Measurements from ENCODE around the gene XYLB. TPM values are rescaled to one million over a fixed set of nuclear protein-coding genes. Genes with fewer than 3 reads are reported as not detected.
"Not testable (repeated sequence)": the region's sequence is repeated elsewhere in the genome, so short reads cannot be mapped to it uniquely, and the experiment has no call there.

XYLB gene
- polyA plus RNA-seq (2012; ENCODE audit: missing spikeins) = 3.8 TPM

- TF ChIP-seq POLR2A (IDR thresholded peaks at IDR 0.05; ENCODE audit: low read depth, low read length) (peak; percentile 64; the same call in 1 of the 2 replicates), TAF1 (IDR thresholded peaks at IDR 0.05; ENCODE audit: borderline replicate concordance, low read depth, low read length) (no peak), POLR2AphosphoS5 (IDR thresholded peaks at IDR 0.05; ENCODE audit: low read depth, low read length) (peak; percentile 52; the same call in 1 of the 2 replicates)
- peak; percentile 97 for FAIRE-seq
Observed at GRCh38 chr3:38346587-38347410, at the start of gene XYLB. Gene XYLB, plus strand, starts transcription at chr3:38346785. Its CDS starts 84 bp downstream, at chr3:38346869.

GRCh38 chr3:38297053-38297452 lies 49.5 kb upstream of the XYLB start:
- not testable (repeated sequence) for DNase-seq (ENCODE audit: insufficient read length); FAIRE-seq

More at GRCh38 chr3:38346587-38347410, at the start of gene XYLB:
- peak; percentile 90 for DNase-seq (ENCODE audit: insufficient read length)

GRCh38 chr3:38297537-38297936 lies 49.0 kb upstream of the XYLB start:
- DNase-seq (ENCODE audit: insufficient read length) (no peak), FAIRE-seq (no peak)
- TF ChIP-seq TAF1 (IDR thresholded peaks at IDR 0.05; ENCODE audit: borderline replicate concordance, low read depth, low read length) (no peak), POLR2AphosphoS5 (IDR thresholded peaks at IDR 0.05; ENCODE audit: low read depth, low read length) (no peak), POLR2A (IDR thresholded peaks at IDR 0.05; ENCODE audit: low read depth, low read length) (no peak)

- no peak for FAIRE-seq
- TF ChIP-seq TAF1 (IDR thresholded peaks at IDR 0.05; ENCODE audit: borderline replicate concordance, low read depth, low read length) (no peak), POLR2AphosphoS5 (IDR thresholded peaks at IDR 0.05; ENCODE audit: low read depth, low read length) (no peak), POLR2A (IDR thresholded peaks at IDR 0.05; ENCODE audit: low read depth, low read length) (no peak)
Observed at GRCh38 chr3:38297947-38298711, 48.5 kb upstream of the XYLB start.

GRCh38 chr3:38306941-38307340 lies 39.6 kb upstream of the XYLB start:
- DNase-seq (ENCODE audit: insufficient read length) = no peak
- no peak for FAIRE-seq
- TF ChIP-seq POLR2A (IDR thresholded peaks at IDR 0.05; ENCODE audit: low read depth, low read length) (no peak), TAF1 (IDR thresholded peaks at IDR 0.05; ENCODE audit: borderline replicate concordance, low read depth, low read length) (no peak), POLR2AphosphoS5 (IDR thresholded peaks at IDR 0.05; ENCODE audit: low read depth, low read length) (no peak)

More at GRCh38 chr3:38297947-38298711, 48.5 kb upstream of the XYLB start:
- DNase-seq (ENCODE audit: insufficient read length) = no peak

- DNase-seq (ENCODE audit: insufficient read length) (no peak), FAIRE-seq (no peak)
- TF ChIP-seq TAF1 (IDR thresholded peaks at IDR 0.05; ENCODE audit: borderline replicate concordance, low read depth, low read length) (no peak), POLR2A (IDR thresholded peaks at IDR 0.05; ENCODE audit: low read depth, low read length) (no peak)
Observed at GRCh38 chr3:38307599-38307998, 39.0 kb upstream of the XYLB start.

- no peak for TF ChIP-seq TAF1 (IDR thresholded peaks at IDR 0.05; ENCODE audit: borderline replicate concordance, low read depth, low read length)
- TF ChIP-seq POLR2AphosphoS5 (IDR thresholded peaks at IDR 0.05; ENCODE audit: low read depth, low read length) = no peak
- no peak for TF ChIP-seq POLR2A (IDR thresholded peaks at IDR 0.05; ENCODE audit: low read depth, low read length)
- FAIRE-seq (no peak), DNase-seq (ENCODE audit: insufficient read length) (no peak)
Observed at GRCh38 chr3:38308456-38308855, 38.1 kb upstream of the XYLB start.

GRCh38 chr3:38311476-38311875 lies 35.1 kb upstream of the XYLB start:
- TF ChIP-seq TAF1 (IDR thresholded peaks at IDR 0.05; ENCODE audit: borderline replicate concordance, low read depth, low read length) = no peak
- TF ChIP-seq POLR2AphosphoS5 (IDR thresholded peaks at IDR 0.05; ENCODE audit: low read depth, low read length) = no peak
- no peak for TF ChIP-seq POLR2A (IDR thresholded peaks at IDR 0.05; ENCODE audit: low read depth, low read length)
- FAIRE-seq (no peak), DNase-seq (ENCODE audit: insufficient read length) (no peak)

- no peak for FAIRE-seq
- no peak for DNase-seq (ENCODE audit: insufficient read length)
- TF ChIP-seq TAF1 (IDR thresholded peaks at IDR 0.05; ENCODE audit: borderline replicate concordance, low read depth, low read length) (no peak), POLR2A (IDR thresholded peaks at IDR 0.05; ENCODE audit: low read depth, low read length) (no peak), POLR2AphosphoS5 (IDR thresholded peaks at IDR 0.05; ENCODE audit: low read depth, low read length) (no peak)
Observed at GRCh38 chr3:38311941-38312340, 34.6 kb upstream of the XYLB start.

GRCh38 chr3:38312356-38312755 lies 34.2 kb upstream of the XYLB start:
- TF ChIP-seq TAF1 (IDR thresholded peaks at IDR 0.05; ENCODE audit: borderline replicate concordance, low read depth, low read length) = no peak
- TF ChIP-seq POLR2A (IDR thresholded peaks at IDR 0.05; ENCODE audit: low read depth, low read length) = no peak
- no peak for TF ChIP-seq POLR2AphosphoS5 (IDR thresholded peaks at IDR 0.05; ENCODE audit: low read depth, low read length)
- DNase-seq (ENCODE audit: insufficient read length) (no peak), FAIRE-seq (no peak)

- FAIRE-seq = no peak
- no peak for TF ChIP-seq POLR2AphosphoS5 (IDR thresholded peaks at IDR 0.05; ENCODE audit: low read depth, low read length)
- TF ChIP-seq POLR2A (IDR thresholded peaks at IDR 0.05; ENCODE audit: low read depth, low read length) = no peak
- no peak for TF ChIP-seq TAF1 (IDR thresholded peaks at IDR 0.05; ENCODE audit: borderline replicate concordance, low read depth, low read length)
- DNase-seq (ENCODE audit: insufficient read length) = no peak
Observed at GRCh38 chr3:38313263-38313662, 33.3 kb upstream of the XYLB start.

GRCh38 chr3:38313695-38314094 lies 32.9 kb upstream of the XYLB start:
- no peak for FAIRE-seq
- no peak for TF ChIP-seq POLR2A (IDR thresholded peaks at IDR 0.05; ENCODE audit: low read depth, low read length)
- TF ChIP-seq TAF1 (IDR thresholded peaks at IDR 0.05; ENCODE audit: borderline replicate concordance, low read depth, low read length) = no peak
- no peak for TF ChIP-seq POLR2AphosphoS5 (IDR thresholded peaks at IDR 0.05; ENCODE audit: low read depth, low read length)
- no peak for DNase-seq (ENCODE audit: insufficient read length)

All from GM12892 (cell line).